ENCODE results near the gene FAM13A. TPM values are rescaled to one million over a fixed set of nuclear protein-coding genes. Genes with fewer than 3 reads are reported as not detected.
A peak's percentile ranks its signal among the peaks of the same experiment; 100 is the strongest.

The FAM13A gene
- total and polyA plus RNA-seq, 11 donors = 3.7 to 30.4 (median 11.5) TPM

- intact Hi-C loops (cut with DNase I) = loop anchor here in 1 of 10 donors (10.0 kb wide), 1 partner anchor 61 kb away; no protein-coding TSS in a partner anchor
- H3K27ac ChIP-seq = peak overlapping the region in 11 of 12 donors; percentile 5 to 69 (median 32)
- WGBS, 4 donors = 21 to 44% (median 34%) methylated on average over 2 of the region's 2 CpGs
Measured at GRCh38 chr4:88765729-88766128, 291.3 kb downstream of the FAM13A start.

GRCh38 chr4:88763075-88763474 lies 293.9 kb downstream of the FAM13A start:
- intact Hi-C loops (cut with DNase I) = loop anchor here in 2 of 10 donors (5.0 to 10.0 kb wide), 2 partner anchors 56 to 58 kb away; no protein-coding TSS in a partner anchor
- 80 to 85% (median 83%) methylated on average over 6 of the region's 6 CpGs for WGBS, 4 donors
- ATAC-seq = no peak
- Histone ChIP-seq H3K36me3 (peaks cover 0 to 52% (median 17%) of the 10 kb centered on the region in 9 donors), H3K9me3 (no peaks in the 10 kb centered on the region), H3K4me1 (peaks cover 4 to 34% (median 18%) of the 10 kb centered on the region in 12 donors), H3K4me3 (no peak overlapping the region), H3K27ac (no peak overlapping the region), H3K27me3 (no peaks in the 10 kb centered on the region)
- DNase-seq = no peak
- no peak for TF ChIP-seq POLR2A (IDR thresholded peaks at IDR 0.05)
- TF ChIP-seq, protein P1, sequence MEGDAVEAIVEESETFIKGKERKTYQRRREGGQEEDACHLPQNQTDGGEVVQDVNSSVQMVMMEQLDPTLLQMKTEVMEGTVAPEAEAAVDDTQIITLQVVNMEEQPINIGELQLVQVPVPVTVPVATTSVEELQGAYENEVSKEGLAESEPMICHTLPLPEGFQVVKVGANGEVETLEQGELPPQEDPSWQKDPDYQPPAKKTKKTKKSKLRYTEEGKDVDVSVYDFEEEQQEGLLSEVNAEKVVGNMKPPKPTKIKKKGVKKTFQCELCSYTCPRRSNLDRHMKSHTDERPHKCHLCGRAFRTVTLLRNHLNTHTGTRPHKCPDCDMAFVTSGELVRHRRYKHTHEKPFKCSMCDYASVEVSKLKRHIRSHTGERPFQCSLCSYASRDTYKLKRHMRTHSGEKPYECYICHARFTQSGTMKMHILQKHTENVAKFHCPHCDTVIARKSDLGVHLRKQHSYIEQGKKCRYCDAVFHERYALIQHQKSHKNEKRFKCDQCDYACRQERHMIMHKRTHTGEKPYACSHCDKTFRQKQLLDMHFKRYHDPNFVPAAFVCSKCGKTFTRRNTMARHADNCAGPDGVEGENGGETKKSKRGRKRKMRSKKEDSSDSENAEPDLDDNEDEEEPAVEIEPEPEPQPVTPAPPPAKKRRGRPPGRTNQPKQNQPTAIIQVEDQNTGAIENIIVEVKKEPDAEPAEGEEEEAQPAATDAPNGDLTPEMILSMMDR (IDR thresholded peaks at IDR 0.05) = no peak

More at GRCh38 chr4:88765729-88766128, 291.3 kb downstream of the FAM13A start:
- Histone ChIP-seq H3K4me3 (no peak overlapping the region), H3K36me3 (peaks cover 0 to 78% (median 7%) of the 10 kb centered on the region in 9 donors), H3K9me3 (no peaks in the 10 kb centered on the region), H3K27me3 (no peaks in the 10 kb centered on the region), H3K4me1 (peaks cover 0 to 17% (median 5%) of the 10 kb centered on the region in 12 donors)
- TF ChIP-seq, protein P1 (IDR thresholded peaks at IDR 0.05) = no peak
- no peak for TF ChIP-seq POLR2A (IDR thresholded peaks at IDR 0.05)
- ATAC-seq (peak; percentile 95 to 100 (median 98)), DNase-seq (peak; percentile 50 to 77 (median 64))

DNA sequence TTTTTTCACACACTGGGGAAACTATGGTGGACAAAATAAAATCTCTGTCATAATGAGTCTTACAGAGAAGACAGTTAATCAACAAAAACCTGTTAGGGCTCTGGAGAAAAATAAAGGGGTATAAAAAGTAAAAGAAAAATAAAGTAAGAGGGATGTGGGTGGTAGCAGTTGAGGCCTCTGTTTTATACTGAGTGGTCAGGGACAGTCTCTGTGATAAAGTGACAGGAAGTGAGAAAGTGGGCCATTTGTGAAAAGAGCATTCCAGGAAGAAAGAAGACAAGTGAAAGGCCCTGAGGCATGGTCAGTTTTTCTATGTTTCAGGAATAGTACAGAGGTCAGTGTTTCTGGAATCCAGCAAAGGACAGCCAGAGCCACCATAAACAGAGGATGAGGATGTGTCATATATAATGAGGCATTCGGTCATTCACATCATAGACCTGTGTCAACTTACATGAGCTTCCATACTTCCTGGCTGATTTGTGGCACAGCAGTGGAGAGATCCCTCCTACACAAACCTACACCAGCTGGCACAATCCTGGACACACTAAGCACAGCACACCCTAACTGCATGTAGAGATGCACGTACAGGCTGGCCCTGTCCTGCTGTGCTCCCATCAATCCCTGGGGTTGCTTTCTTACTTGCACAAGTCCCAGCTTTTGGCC lies 295.0 kb downstream of the FAM13A start:
- intact Hi-C loops (cut with DNase I) = loop anchor here in 2 of 10 donors (5.0 to 10.0 kb wide), 2 partner anchors 55 to 57 kb away; no protein-coding TSS in a partner anchor
- DNase-seq (no peak), ATAC-seq (no peak)
- Histone ChIP-seq H3K9me3 (no peaks in the 10 kb centered on the region), H3K4me3 (no peak overlapping the region), H3K4me1 (peaks cover 4 to 45% (median 26%) of the 10 kb centered on the region in 12 donors), H3K27me3 (no peaks in the 10 kb centered on the region), H3K27ac (peak overlapping the region in 1 of 12 donors; percentile 13), H3K36me3 (peaks cover 0 to 41% (median 15%) of the 10 kb centered on the region in 9 donors)
- TF ChIP-seq POLR2A (IDR thresholded peaks at IDR 0.05) = no peak
- TF ChIP-seq, protein P1 (IDR thresholded peaks at IDR 0.05) = no peak
- 82 to 93% (median 91%) methylated on average over 1 to 2 of the region's 2 CpGs for WGBS, 4 donors

GRCh38 chr4:88761342-88761741 lies 295.6 kb downstream of the FAM13A start:
- Histone ChIP-seq H3K36me3 (peaks cover 0 to 34% (median 12%) of the 10 kb centered on the region in 9 donors), H3K27me3 (no peaks in the 10 kb centered on the region), H3K4me1 (peaks cover 4 to 46% (median 25%) of the 10 kb centered on the region in 12 donors), H3K9me3 (no peaks in the 10 kb centered on the region), H3K4me3 (no peak overlapping the region), H3K27ac (peak overlapping the region in 1 of 12 donors; percentile 13)
- no peak for TF ChIP-seq POLR2A (IDR thresholded peaks at IDR 0.05)
- TF ChIP-seq, protein P1 (IDR thresholded peaks at IDR 0.05) = no peak
- DNase-seq (no peak), ATAC-seq (no peak)
- intact Hi-C loops (cut with DNase I) = loop anchor here in 2 of 10 donors (5.0 to 10.0 kb wide), 2 partner anchors 54 to 57 kb away; no protein-coding TSS in a partner anchor
- WGBS, 4 donors = 76 to 97% (median 80%) methylated on average over 3 of the region's 3 CpGs

Measured in heart left ventricle (tissue), 16 donors.